Endothelial cell of coronary artery (primary cell): ENCODE measurements around the gene SLC5A4. TPM values are rescaled to one million over a fixed set of nuclear protein-coding genes. Genes with fewer than 3 reads are reported as not detected.

ENCODE experiments used
- total RNA-seq: library from RNA; depleted of rRNA; stranded (reverse); fragments of >200 nt; gene quantifications from 2 replicates; pipeline ENCODE4 v1.2.3, GENCODE V29; 2014

The SLC5A4 gene
- total RNA-seq, result 0.94 and 2.1 TPM in 2 replicates

GRCh38 chr22:32255217-32255616 lies at the start of gene SLC5A4:
TSS of gene SLC5A4 (minus strand) at chr22:32255347. CDS start at chr22:32255329, 18 bp downstream.

GRCh38 chr22:32204856-32205722 lies 50.1 kb downstream of the SLC5A4 start, which contains the start of gene RFPL2:
TSS of gene RFPL2 (minus strand) at chr22:32205073. CDS start at chr22:32202451, 2,622 bp downstream.

Other genes with a start within 250 kb of the SLC5A4 start
- gene SLC5A1, start 212.1 kb downstream of the SLC5A4 start, total RNA-seq, result not detected in 2 replicates
- gene C22orf42, start 96.0 kb downstream of the SLC5A4 start, total RNA-seq, result not detected in 2 replicates
- gene RFPL2, start 50.3 kb downstream of the SLC5A4 start, total RNA-seq, result not detected in 2 replicates
- not detected in 2 replicates for gene RFPL3, start 102.5 kb upstream of the SLC5A4 start, total RNA-seq
- gene RTCB, start 156.9 kb upstream of the SLC5A4 start, total RNA-seq, result 158 and 189 TPM in 2 replicates
- gene BPIFC, start 209.1 kb upstream of the SLC5A4 start, total RNA-seq, result not detected in 2 replicates
- 42.8 and 47.1 TPM in 2 replicates for gene FBXO7, start 219.5 kb upstream of the SLC5A4 start, total RNA-seq